HL-60 (cell line): ENCODE results near the gene SLC25A48.

ENCODE experiments used
- CTCF ChIP-seq: IDR thresholded peaks from one replicate; pipeline ENCODE4 v1.5.1; 2011; ENCODE audit warnings: low read length, control low read depth, inconsistent platforms; ENCODE audit not compliant: insufficient read depth
- GABPA ChIP-seq: IDR thresholded peaks from 2 replicates; pipeline ENCODE4 v1.6.1; 2012; ENCODE audit warnings: low read depth
- POLR2AphosphoS5 ChIP-seq: IDR thresholded peaks from 2 replicates; pipeline ENCODE4 v1.6.1; 2012; ENCODE audit warnings: low read depth
- REST ChIP-seq: IDR thresholded peaks from 2 replicates; pipeline ENCODE4 v1.6.1; 2012; ENCODE audit warnings: low read depth; ENCODE audit not compliant: insufficient replicate concordance
- SPI1 ChIP-seq: IDR thresholded peaks from 2 replicates; pipeline ENCODE4 v1.6.1; 2012; ENCODE audit warnings: low read depth, mild to moderate bottlenecking, borderline replicate concordance

- TF ChIP-seq CTCF (no peak), POLR2AphosphoS5 (no peak), GABPA (no peak), REST (no peak), SPI1 (no peak)
Measured at GRCh38 chr5:135898651-135899050, 64.2 kb downstream of the SLC25A48 start.
